Measurements from ENCODE around the gene ROR2. TPM values are rescaled to one million over a fixed set of nuclear protein-coding genes. Genes with fewer than 3 reads are reported as not detected.

Gene ROR2
- total RNA-seq, 1 experiment from 2014 or later, result not detected

DNA sequence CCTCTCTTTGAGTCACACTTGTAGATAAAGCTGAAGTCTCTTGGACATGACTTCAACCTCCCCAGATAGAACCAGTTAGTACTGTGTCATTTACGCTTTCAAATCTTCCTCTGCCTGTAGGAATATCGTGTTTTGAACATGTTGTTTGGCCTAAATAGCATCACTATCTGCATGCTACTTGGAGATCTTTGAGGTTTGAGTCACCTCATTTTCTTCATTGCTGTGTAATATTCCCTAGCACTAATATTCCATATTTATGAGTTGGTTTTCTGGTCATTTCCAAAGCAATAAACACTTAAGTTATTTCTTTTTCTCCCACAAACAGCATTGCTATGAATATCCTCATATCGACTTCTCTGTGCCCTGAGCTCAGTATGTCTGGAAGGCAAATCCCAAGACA lies 100.3 kb downstream of the ROR2 start:
- Histone ChIP-seq H3K9me3 (ENCODE audit: low read length) (no peaks in the 10 kb centered on the region), H4K20me1 (ENCODE audit: low read length) (no peaks in the 10 kb centered on the region), H3K4me1 (ENCODE audit: insufficient read depth, low read length) (no peaks in the 10 kb centered on the region), H3K9ac (ENCODE audit: low read length) (no peak overlapping the region), H3K4me3 (ENCODE audit: low read length) (no peak overlapping the region), H3K4me2 (ENCODE audit: low read length) (no peak overlapping the region), H2AFZ (ENCODE audit: low read length) (no peak overlapping the region), H3K27me3 (ENCODE audit: low read length) (peaks cover 21% of the 10 kb centered on the region), H3K36me3 (ENCODE audit: low read depth, low read length) (no peaks in the 10 kb centered on the region), H3K9me2 (replicated peaks; ENCODE audit: low read length) (no peaks in the 10 kb centered on the region), H3K79me2 (ENCODE audit: low read length) (no peaks in the 10 kb centered on the region), H3K27ac (ENCODE audit: low read length) (no peak overlapping the region), H3F3A (ENCODE audit: low read length, unreplicated experiment) (no peaks in the 10 kb centered on the region)
- DNase-seq (no peak), ATAC-seq (no peak)
- TF ChIP-seq CTCF (conservative IDR thresholded peaks at IDR 0.05; ENCODE audit: low read depth, low read length), result no peak
- TF ChIP-seq EZH2phosphoT487 (IDR thresholded peaks at IDR 0.05; ENCODE audit: borderline replicate concordance, low read length), result no peak
- no peak for TF ChIP-seq EZH2 (IDR thresholded peaks at IDR 0.05; ENCODE audit: low read length, unreplicated experiment)
- ChIA-PET CTCF (no interaction called here), POLR2A (ENCODE audit: unreplicated experiment) (no interaction called here)
- intact Hi-C loops (cut with micrococcal nuclease), result no loop called here
- no TSS peak for BruUV-seq (replicated peaks)

GRCh38 chr9:91848146-91848545 lies 101.9 kb downstream of the ROR2 start:
- intact Hi-C loops (cut with micrococcal nuclease), result no loop called here
- no TSS peak for BruUV-seq (replicated peaks)
- peaks cover 27% of the 10 kb centered on the region for H3K27me3 ChIP-seq (ENCODE audit: low read length)
- H3F3A ChIP-seq (ENCODE audit: low read length, unreplicated experiment), result no peaks in the 10 kb centered on the region
- POLR2A ChIA-PET (ENCODE audit: unreplicated experiment), result no interaction called here
- no peak overlapping the region for H2AFZ ChIP-seq (ENCODE audit: low read length)
- DNase-seq (no peak), ATAC-seq (no peak)
- TF ChIP-seq CTCF (conservative IDR thresholded peaks at IDR 0.05; ENCODE audit: low read depth, low read length) (no peak), EZH2 (IDR thresholded peaks at IDR 0.05; ENCODE audit: low read length, unreplicated experiment) (no peak), EZH2phosphoT487 (IDR thresholded peaks at IDR 0.05; ENCODE audit: borderline replicate concordance, low read length) (no peak)
- no peaks in the 10 kb centered on the region for H4K20me1 ChIP-seq (ENCODE audit: low read length)
- no peak overlapping the region for H3K9ac ChIP-seq (ENCODE audit: low read length)
- H3K9me3 ChIP-seq (ENCODE audit: low read length), result no peaks in the 10 kb centered on the region
- no peaks in the 10 kb centered on the region for H3K4me1 ChIP-seq (ENCODE audit: insufficient read depth, low read length)
- H3K4me3 ChIP-seq (ENCODE audit: low read length), result no peak overlapping the region
- CTCF ChIA-PET, result no interaction called here
- no peaks in the 10 kb centered on the region for H3K79me2 ChIP-seq (ENCODE audit: low read length)
- no peaks in the 10 kb centered on the region for H3K36me3 ChIP-seq (ENCODE audit: low read depth, low read length)
- H3K27ac ChIP-seq (ENCODE audit: low read length), result no peak overlapping the region
- H3K4me2 ChIP-seq (ENCODE audit: low read length), result no peak overlapping the region
- H3K9me2 ChIP-seq (replicated peaks; ENCODE audit: low read length), result no peaks in the 10 kb centered on the region

DNA sequence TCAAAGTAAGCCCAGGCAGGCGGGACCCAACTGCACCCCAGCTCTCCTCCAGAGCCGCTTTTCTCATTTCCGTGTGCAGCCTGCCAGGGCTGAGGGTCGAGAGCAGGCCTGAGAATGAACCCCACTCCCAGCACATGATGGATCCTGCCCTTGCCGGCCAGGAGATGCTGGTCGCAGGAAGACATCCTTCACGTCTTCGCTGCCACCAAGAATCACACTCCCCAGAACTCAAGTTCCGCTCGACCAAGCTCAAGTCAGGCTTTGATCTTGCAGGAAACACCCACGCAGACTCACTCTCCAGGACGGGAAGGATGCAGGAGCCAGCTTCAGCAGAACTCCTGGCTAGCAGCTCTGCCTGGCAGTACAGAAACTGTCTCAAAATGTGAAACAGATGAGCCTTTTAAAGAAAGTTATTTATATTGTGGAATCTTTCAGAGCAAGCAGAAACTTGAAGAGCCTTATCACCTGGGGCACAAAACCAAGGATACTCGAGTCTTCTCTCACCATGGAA lies 102.4 kb downstream of the ROR2 start:
- ATAC-seq (no peak), DNase-seq (no peak)
- Histone ChIP-seq H3K27ac (ENCODE audit: low read length) (no peak overlapping the region), H3K9me3 (ENCODE audit: low read length) (no peaks in the 10 kb centered on the region), H3K79me2 (ENCODE audit: low read length) (no peaks in the 10 kb centered on the region), H2AFZ (ENCODE audit: low read length) (no peak overlapping the region), H3K36me3 (ENCODE audit: low read depth, low read length) (no peaks in the 10 kb centered on the region), H3K4me3 (ENCODE audit: low read length) (no peak overlapping the region), H3F3A (ENCODE audit: low read length, unreplicated experiment) (no peaks in the 10 kb centered on the region), H3K9ac (ENCODE audit: low read length) (no peak overlapping the region), H3K9me2 (replicated peaks; ENCODE audit: low read length) (no peaks in the 10 kb centered on the region), H3K4me2 (ENCODE audit: low read length) (no peak overlapping the region), H3K27me3 (ENCODE audit: low read length) (peaks cover 27% of the 10 kb centered on the region), H4K20me1 (ENCODE audit: low read length) (no peaks in the 10 kb centered on the region), H3K4me1 (ENCODE audit: insufficient read depth, low read length) (no peaks in the 10 kb centered on the region)
- TF ChIP-seq EZH2 (IDR thresholded peaks at IDR 0.05; ENCODE audit: low read length, unreplicated experiment), result no peak
- TF ChIP-seq CTCF (conservative IDR thresholded peaks at IDR 0.05; ENCODE audit: low read depth, low read length), result no peak
- TF ChIP-seq EZH2phosphoT487 (IDR thresholded peaks at IDR 0.05; ENCODE audit: borderline replicate concordance, low read length), result no peak
- ChIA-PET CTCF (no interaction called here), POLR2A (ENCODE audit: unreplicated experiment) (no interaction called here)
- intact Hi-C loops (cut with micrococcal nuclease), result no loop called here
- BruUV-seq (replicated peaks), result no TSS peak

Data from PC-3 (cell line).